Naive thymus-derived CD4-positive, alpha-beta T cell (primary cell): ENCODE results near the gene CYP4F22. TPM values are rescaled to one million over a fixed set of nuclear protein-coding genes. Genes with fewer than 3 reads are reported as not detected.

Source experiments
- ATAC-seq: fragments of 150-1000 bp; cut with Tn5 transposase; 2 replicates; pipeline ENCODE4 v1.10.0; 2021; ENCODE audit warnings: mild to moderate bottlenecking, moderate library complexity
- CTCF ChIA-PET: fragments of 350-600 bp; sonication (Branson Sonifier 250); formaldehyde crosslinking; loops from one replicate; lab custom pipeline; 2021; ENCODE audit warnings: antibody characterized with exemption; lab: Charles Lee
- POLR2A ChIA-PET: fragments of 350-600 bp; sonication (Branson Sonifier 250); formaldehyde crosslinking; loops from one replicate; lab custom pipeline; 2021; ENCODE audit warnings: antibody characterized with exemption, inconsistent platforms; lab: Charles Lee
- DNase-seq, 9 donors: peaks; one replicate each; pipeline versions ENCODE4 v3.0.0 to v3.0.0-alpha.2; 2020 to 2022; ENCODE audit warnings: mixed read lengths in 1 of 9
- H3K27ac ChIP-seq: one replicate; pipeline ENCODE4 v1.7.0; 2013; ENCODE audit warnings: mild to moderate bottlenecking, low read depth, low read length, moderate library complexity
- H3K27me3 ChIP-seq, 2 donors: one replicate each; pipeline ENCODE4 v1.7.0; 2013; ENCODE audit warnings: low read length in 2 of 2, mild to moderate bottlenecking in 2 of 2, moderate library complexity in 2 of 2; ENCODE audit not compliant: control insufficient read depth in 2 of 2, insufficient read depth in 2 of 2
- H3K36me3 ChIP-seq, 3 experiments: 1 replicate in 2 of 3; 2 replicates in 1 of 3; pipeline ENCODE4 v1.7.0; 2013; ENCODE audit warnings: low read length in 3 of 3, mild to moderate bottlenecking in 3 of 3, moderate library complexity in 1 of 3; ENCODE audit not compliant: insufficient read depth in 3 of 3, control insufficient read depth in 2 of 3
- H3K4me1 ChIP-seq, 2 donors: one replicate each; pipeline ENCODE4 v1.7.0; 2013; ENCODE audit warnings: low read length in 2 of 2, mild to moderate bottlenecking in 2 of 2, moderate library complexity in 1 of 2; ENCODE audit not compliant: control insufficient read depth in 2 of 2, insufficient read depth in 2 of 2
- H3K4me3 ChIP-seq: 2 replicates; pipeline ENCODE4 v1.7.0; 2013; ENCODE audit warnings: mild to moderate bottlenecking, low read length
- H3K9me3 ChIP-seq, 3 experiments: 1 replicate in 2 of 3; 2 replicates in 1 of 3; pipeline ENCODE4 v1.7.0; 2013; ENCODE audit warnings: low read length in 3 of 3; ENCODE audit not compliant: control insufficient read depth in 2 of 3
- H3K27ac Mint-ChIP-seq, 9 donors: one replicate each; pipeline ENCODE4 v1.8.0; 2020 to 2022; ENCODE audit warnings: mixed read lengths in 9 of 9, mild to moderate bottlenecking in 8 of 9, moderate library complexity in 5 of 9, inconsistent platforms in 2 of 9
- H3K27me3 Mint-ChIP-seq, 5 donors: one replicate each; pipeline ENCODE4 v1.8.0; 2021 to 2022; ENCODE audit warnings: mixed read lengths in 5 of 5, mild to moderate bottlenecking in 1 of 5
- H3K36me3 Mint-ChIP-seq, 5 donors: one replicate each; pipeline ENCODE4 v1.8.0; 2020 to 2022; ENCODE audit warnings: mixed read lengths in 5 of 5, mild to moderate bottlenecking in 3 of 5, inconsistent platforms in 1 of 5
- H3K4me1 Mint-ChIP-seq, 7 donors: one replicate each; pipeline ENCODE4 v1.8.0; 2020 to 2022; ENCODE audit warnings: mixed read lengths in 7 of 7, mild to moderate bottlenecking in 3 of 7, inconsistent platforms in 1 of 7
- H3K4me3 Mint-ChIP-seq, 10 donors: one replicate each; pipeline ENCODE4 v1.8.0; 2020 to 2022; ENCODE audit warnings: mild to moderate bottlenecking in 10 of 10, mixed read lengths in 10 of 10, moderate library complexity in 6 of 10, inconsistent platforms in 2 of 10
- H3K9me3 Mint-ChIP-seq, 11 donors: one replicate each; pipeline ENCODE4 v1.8.0; 2020 to 2022; ENCODE audit warnings: mixed read lengths in 11 of 11, mild to moderate bottlenecking in 4 of 11, inconsistent platforms in 1 of 11, moderate library complexity in 1 of 11
- intact Hi-C, 2 donors: fragments of 100-400 bp; cut with micrococcal nuclease; formaldehyde crosslinking; loops; one replicate each; pipeline ENCODE4 v1.15.1; 2023
- polyA plus RNA-seq, 2 donors: library from polyadenylated mRNA; unstranded; fragments of 300-500 nt; fragmentation: Illumina TruSeq; gene quantifications; one replicate each; pipeline ENCODE4 v1.2.3, GENCODE V29; 2021
- total RNA-seq, 6 experiments: library from RNA in 5 of 6; stranded (reverse) in 5 of 6; gene quantifications; 1 replicate in 5 of 6; 2 replicates in 1 of 6; pipeline ENCODE4 v1.2.3 and lab custom pipeline; 2021 to 2026

The CYP4F22 gene
- total and polyA plus RNA-seq, 7 experiments from 2014 or later = 0.15 to 3.6 (median 0.27) TPM; not detected in 2

DNA sequence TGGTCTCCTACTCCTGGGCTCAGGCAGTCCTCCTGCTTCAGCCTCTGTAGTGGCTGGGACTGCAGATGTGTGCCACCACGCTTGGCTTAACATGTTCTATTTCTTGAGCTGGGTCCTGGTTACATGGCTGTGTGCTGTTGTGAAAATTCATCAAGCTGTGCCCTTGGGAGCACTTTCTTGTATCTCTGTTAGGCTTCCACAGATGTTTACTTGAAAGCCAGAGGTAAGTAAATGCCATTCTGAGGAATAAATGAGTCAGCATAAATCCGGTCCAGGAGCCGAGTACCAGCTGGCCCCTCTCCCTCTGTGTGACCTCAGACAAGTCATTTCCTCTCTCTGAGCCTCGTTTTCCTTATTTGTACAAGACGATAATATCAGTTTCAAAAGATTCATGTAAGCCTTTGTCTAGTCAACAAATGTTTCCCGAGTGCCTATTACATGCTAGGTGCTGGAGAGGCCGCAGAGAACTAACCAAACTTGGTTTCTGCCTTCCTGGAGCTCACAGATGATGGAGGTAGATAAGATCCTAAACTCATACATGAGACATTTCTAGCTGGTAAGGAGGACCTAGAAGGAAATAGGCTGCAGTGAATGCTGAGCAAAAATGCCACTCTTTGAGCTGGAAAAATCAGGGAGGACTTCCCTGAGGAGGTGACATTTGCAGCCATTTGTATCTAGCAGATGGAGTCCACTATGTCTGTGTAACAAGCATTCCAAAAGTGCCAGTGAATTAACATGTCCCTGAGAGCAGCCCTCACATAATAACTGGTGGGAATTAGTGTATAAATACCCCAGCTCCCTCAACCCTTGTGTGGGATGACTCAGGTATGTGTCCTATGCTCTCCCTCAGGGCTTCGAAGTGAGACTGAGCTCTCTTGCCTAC, 41.2 kb upstream of the CYP4F22 start:
- Mint-ChIP-seq H3K4me1 (peaks cover 39 to 75% (median 53%) of the 10 kb centered on the region in 7 donors), H3K4me3 (peak overlapping the region; percentile 63 to 95 (median 76)), H3K27ac (peak overlapping the region; percentile 85 to 95 (median 87)), H3K9me3 (peaks cover 0 to 1% (median 0%) of the 10 kb centered on the region in 11 donors), H3K27me3 (peaks cover 0 to 14% (median 0%) of the 10 kb centered on the region in 5 donors), H3K36me3 (peaks cover 0 to 33% (median 6%) of the 10 kb centered on the region in 5 donors)
- Histone ChIP-seq H3K27ac (peak overlapping the region; percentile 52), H3K36me3 (peaks cover 0 to 5% (median 0%) of the 10 kb centered on the region in 3 experiments), H3K9me3 (no peaks in the 10 kb centered on the region), H3K4me1 (peaks cover 43 to 47% of the 10 kb centered on the region in 2 donors), H3K4me3 (peak overlapping the region; percentile 1), H3K27me3 (no peaks in the 10 kb centered on the region)
- intact Hi-C loops = loop anchor here (1.0 to 10.0 kb wide), 8 partner anchors 14 to 370 kb away; no protein-coding TSS in a partner anchor
- POLR2A ChIA-PET = interaction anchor here (0.6 to 9.9 kb wide), 13 partner anchors 11 to 136 kb away, joined by 3 to 101 read pairs (median 6); partner anchors contain the start of genes AKAP8, AKAP8L and WIZ
- DNase-seq = peak in 6 of 9 donors; percentile 17 to 58 (median 32)
- peak; percentile 42 for ATAC-seq
- CTCF ChIA-PET = interaction anchor here (0.6 to 1.7 kb wide), 4 partner anchors 48 to 375 kb away, joined by 4 to 12 read pairs (median 6); partner anchors contain the start of gene AKAP8L

- ATAC-seq (no peak), DNase-seq (no peak)
- Histone ChIP-seq H3K36me3 (peaks cover 0 to 5% (median 0%) of the 10 kb centered on the region in 3 experiments), H3K27me3 (no peaks in the 10 kb centered on the region), H3K4me1 (peaks cover 36 to 40% of the 10 kb centered on the region in 2 donors), H3K27ac (no peak overlapping the region), H3K4me3 (no peak overlapping the region), H3K9me3 (no peaks in the 10 kb centered on the region)
- peaks cover 0 to 1% (median 0%) of the 10 kb centered on the region in 11 donors for H3K9me3 Mint-ChIP-seq
- intact Hi-C loops = loop anchor here (1.0 to 10.0 kb wide), 8 partner anchors 15 to 370 kb away; no protein-coding TSS in a partner anchor
- ChIA-PET POLR2A (interaction anchor here (0.6 to 9.9 kb wide), 13 partner anchors 10 to 887 kb away, joined by 3 to 101 read pairs (median 4); partner anchors contain the start of genes AKAP8, AKAP8L and WIZ), CTCF (interaction anchor here (0.6 to 2.6 kb wide), 5 partner anchors 49 to 1618 kb away, joined by 4 to 12 read pairs (median 6); partner anchors contain the start of gene AKAP8L)
- H3K4me3 Mint-ChIP-seq = peak overlapping the region; percentile 56 to 97 (median 92)
- H3K36me3 Mint-ChIP-seq = peaks cover 0 to 29% (median 6%) of the 10 kb centered on the region in 5 donors
- peaks cover 38 to 69% (median 54%) of the 10 kb centered on the region in 7 donors for H3K4me1 Mint-ChIP-seq
- H3K27ac Mint-ChIP-seq = peak overlapping the region; percentile 79 to 95 (median 85)
- H3K27me3 Mint-ChIP-seq = peaks cover 0 to 14% (median 0%) of the 10 kb centered on the region in 5 donors
These were observed 40.6 kb upstream of the CYP4F22 start for GRCh38 chr19:15467734-15468214.

DNA sequence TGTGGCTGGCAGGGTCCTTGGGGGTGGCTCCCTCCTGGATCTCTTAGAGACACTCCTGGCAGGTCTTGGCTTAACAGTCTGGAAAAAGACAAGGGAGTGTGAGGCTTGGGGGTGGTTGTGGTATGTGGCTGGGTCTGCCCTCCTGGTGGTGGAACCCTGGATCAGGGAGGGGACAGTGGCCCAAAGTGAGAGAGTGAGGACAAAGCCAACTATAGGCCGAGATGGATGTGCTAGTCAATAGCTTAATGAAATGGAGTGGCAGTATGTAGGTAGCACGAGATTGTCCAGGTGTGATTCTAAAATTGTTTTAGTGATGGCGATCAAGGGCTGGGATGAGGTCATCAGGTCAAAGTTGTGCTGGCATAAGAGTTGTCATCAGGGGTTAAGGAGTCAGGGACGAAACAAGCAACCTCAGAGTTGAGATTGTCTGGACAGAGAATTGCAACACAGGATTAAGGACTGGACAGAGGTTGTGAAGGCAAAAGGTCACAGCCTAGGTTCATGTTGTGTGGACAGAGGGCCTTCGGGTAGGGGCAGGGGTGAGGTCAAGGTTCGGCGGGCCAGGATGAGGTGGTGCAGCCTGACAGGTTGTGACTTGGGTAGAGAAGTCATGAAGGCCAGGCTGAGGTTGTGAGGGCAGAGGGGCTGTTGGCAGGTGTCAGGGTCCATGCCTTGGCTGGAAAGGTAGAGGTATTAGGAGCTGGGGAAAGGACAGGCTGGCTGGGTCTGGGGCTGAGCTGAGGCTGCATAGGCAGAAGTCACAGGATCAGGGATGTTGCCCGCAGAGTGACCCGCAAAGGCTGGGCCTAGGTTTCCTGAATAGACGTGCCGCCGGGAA, 39.4 kb upstream of the CYP4F22 start:
- H3K27me3 Mint-ChIP-seq = peaks cover 0 to 14% (median 0%) of the 10 kb centered on the region in 5 donors
- DNase-seq (no peak), ATAC-seq (no peak)
- peak overlapping the region; percentile 68 to 97 (median 92) for H3K4me3 Mint-ChIP-seq
- Histone ChIP-seq H3K36me3 (peaks cover 0 to 4% (median 0%) of the 10 kb centered on the region in 3 experiments), H3K27ac (no peak overlapping the region), H3K4me1 (peaks cover 33 to 39% of the 10 kb centered on the region in 2 donors), H3K9me3 (no peaks in the 10 kb centered on the region), H3K27me3 (no peaks in the 10 kb centered on the region), H3K4me3 (peak overlapping the region; percentile 64)
- H3K4me1 Mint-ChIP-seq = peaks cover 41 to 64% (median 55%) of the 10 kb centered on the region in 7 donors
- ChIA-PET POLR2A (interaction anchor here (0.6 to 9.9 kb wide), 10 partner anchors 9 to 886 kb away, joined by 3 to 101 read pairs (median 3); partner anchors contain the start of genes AKAP8L, PGLYRP2 and WIZ), CTCF (interaction anchor here (1.1 to 2.6 kb wide), 4 partner anchors 12 to 87 kb away, joined by 3 to 9 read pairs (median 6); partner anchors contain the start of gene AKAP8L)
- intact Hi-C loops = loop anchor here (5.0 to 10.0 kb wide), 3 partner anchors 53 to 368 kb away; no protein-coding TSS in a partner anchor
- H3K36me3 Mint-ChIP-seq = peaks cover 0 to 23% (median 0%) of the 10 kb centered on the region in 5 donors
- peak overlapping the region; percentile 54 to 92 (median 85) for H3K27ac Mint-ChIP-seq
- peaks cover 0 to 1% (median 0%) of the 10 kb centered on the region in 11 donors for H3K9me3 Mint-ChIP-seq

DNA sequence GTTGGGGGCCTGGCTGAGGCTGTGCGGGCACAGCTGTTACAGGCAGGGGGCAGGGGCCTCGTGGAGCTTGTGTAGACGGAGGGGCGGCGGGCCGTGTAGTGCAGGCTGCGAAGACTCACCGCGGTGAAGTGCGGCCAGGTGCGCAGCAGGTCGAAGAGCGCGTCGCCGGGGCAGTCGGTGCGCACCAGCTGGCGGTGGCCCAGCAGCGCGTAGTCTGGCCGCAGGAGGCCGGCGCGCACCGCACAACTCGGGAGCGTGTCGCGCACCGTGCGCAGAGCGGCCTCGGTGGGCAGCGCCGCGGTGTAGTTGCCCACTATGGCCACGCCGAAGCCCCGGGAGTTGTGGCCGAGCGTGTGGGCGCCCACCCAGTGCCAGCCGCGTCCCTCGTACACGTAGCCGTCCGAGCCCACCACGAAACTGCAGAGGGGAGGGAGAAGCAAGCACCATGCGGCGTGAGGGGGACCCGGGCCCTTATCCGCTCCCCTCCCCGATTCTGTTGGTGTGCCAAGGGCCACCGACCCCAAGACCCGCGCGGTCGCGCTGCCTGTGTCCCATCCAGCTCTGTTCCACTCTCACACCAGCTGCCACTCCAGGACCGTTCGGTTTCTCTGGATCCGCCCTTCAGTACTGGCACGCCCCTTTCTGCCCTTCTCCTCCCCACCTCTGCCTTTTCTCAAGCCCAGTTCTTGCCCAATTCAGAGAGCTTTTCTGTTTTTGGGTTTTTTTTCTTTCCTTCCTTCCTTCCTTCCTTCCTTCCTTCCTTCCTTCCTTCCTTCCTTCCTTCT, 38.6 kb upstream of the CYP4F22 start:
- Mint-ChIP-seq H3K4me1 (peaks cover 41 to 60% (median 51%) of the 10 kb centered on the region in 7 donors), H3K9me3 (peaks cover 0 to 1% (median 0%) of the 10 kb centered on the region in 11 donors), H3K4me3 (peak overlapping the region; percentile 68 to 97 (median 92)), H3K27ac (peak overlapping the region; percentile 32 to 92 (median 83)), H3K36me3 (peaks cover 0 to 23% (median 0%) of the 10 kb centered on the region in 5 donors), H3K27me3 (peaks cover 0 to 14% (median 0%) of the 10 kb centered on the region in 5 donors)
- H3K9me3 ChIP-seq = no peaks in the 10 kb centered on the region
- intact Hi-C loops = loop anchor here (2.0 to 10.0 kb wide), 4 partner anchors 17 to 368 kb away; no protein-coding TSS in a partner anchor
- ChIA-PET CTCF (interaction anchor here (0.7 to 2.6 kb wide), 5 partner anchors 11 to 93 kb away, joined by 3 to 9 read pairs (median 4); partner anchors contain the start of gene AKAP8L), POLR2A (interaction anchor here (0.6 to 3.0 kb wide), 9 partner anchors 9 to 85 kb away, joined by 3 to 17 read pairs (median 3); partner anchors contain the start of genes AKAP8L and PGLYRP2)
- ATAC-seq = peak; percentile 69
- peak overlapping the region; percentile 51 for H3K27ac ChIP-seq
- no peaks in the 10 kb centered on the region for H3K36me3 ChIP-seq
- peaks cover 32 to 38% of the 10 kb centered on the region in 2 donors for H3K4me1 ChIP-seq
- H3K27me3 ChIP-seq = no peaks in the 10 kb centered on the region
- peak overlapping the region; percentile 64 for H3K4me3 ChIP-seq
- DNase-seq = peak in 3 of 9 donors; percentile 23 to 28 (median 26)

DNA sequence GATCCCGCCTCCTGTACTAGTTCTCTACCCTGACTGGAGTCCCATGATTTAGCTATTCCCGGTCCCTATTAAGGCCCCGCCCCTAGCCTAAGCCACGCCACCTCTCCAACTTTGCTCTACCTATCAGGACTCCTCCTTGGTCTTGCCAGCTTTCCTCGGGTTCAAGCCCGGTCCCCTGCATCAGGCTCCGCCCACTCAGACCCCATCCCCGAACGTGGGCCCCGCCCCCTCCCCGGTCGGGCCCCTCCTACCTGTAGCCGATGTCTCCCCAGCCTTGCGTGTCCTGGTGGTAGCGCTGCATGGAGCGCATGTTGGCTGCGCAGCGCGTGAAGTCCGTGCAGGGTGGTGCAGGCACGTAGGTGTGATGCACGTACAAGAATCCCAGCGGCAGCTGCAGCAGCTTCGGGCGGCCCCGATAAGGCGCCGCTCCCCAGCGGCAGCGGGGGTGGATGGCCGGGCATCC, 36.7 kb upstream of the CYP4F22 start:
- ChIA-PET POLR2A (no interaction called here), CTCF (no interaction called here)
- Mint-ChIP-seq H3K4me3 (peak overlapping the region in 7 of 10 donors; percentile 14 to 94 (median 30)), H3K9me3 (peaks cover 0 to 1% (median 0%) of the 10 kb centered on the region in 11 donors), H3K4me1 (peaks cover 36 to 59% (median 46%) of the 10 kb centered on the region in 7 donors), H3K27ac (peak overlapping the region in 1 of 9 donors; percentile 15), H3K36me3 (peaks cover 0 to 25% (median 0%) of the 10 kb centered on the region in 5 donors), H3K27me3 (peaks cover 0 to 14% (median 0%) of the 10 kb centered on the region in 5 donors)
- Histone ChIP-seq H3K4me1 (peaks cover 17 to 27% of the 10 kb centered on the region in 2 donors), H3K27me3 (no peaks in the 10 kb centered on the region), H3K27ac (no peak overlapping the region), H3K9me3 (no peaks in the 10 kb centered on the region), H3K4me3 (no peak overlapping the region), H3K36me3 (no peaks in the 10 kb centered on the region)
- intact Hi-C loops = loop anchor here in 1 of 2 donors (2.0 kb wide), 1 partner anchor 15 kb away; no protein-coding TSS in a partner anchor
- DNase-seq (no peak), ATAC-seq (no peak)
